Measurements from ENCODE around the gene ASIC1. TPM values are rescaled to one million over a fixed set of nuclear protein-coding genes. Genes with fewer than 3 reads are reported as not detected.

Gene ASIC1
- total RNA-seq, 1 donor = 0.72 TPM

DNA sequence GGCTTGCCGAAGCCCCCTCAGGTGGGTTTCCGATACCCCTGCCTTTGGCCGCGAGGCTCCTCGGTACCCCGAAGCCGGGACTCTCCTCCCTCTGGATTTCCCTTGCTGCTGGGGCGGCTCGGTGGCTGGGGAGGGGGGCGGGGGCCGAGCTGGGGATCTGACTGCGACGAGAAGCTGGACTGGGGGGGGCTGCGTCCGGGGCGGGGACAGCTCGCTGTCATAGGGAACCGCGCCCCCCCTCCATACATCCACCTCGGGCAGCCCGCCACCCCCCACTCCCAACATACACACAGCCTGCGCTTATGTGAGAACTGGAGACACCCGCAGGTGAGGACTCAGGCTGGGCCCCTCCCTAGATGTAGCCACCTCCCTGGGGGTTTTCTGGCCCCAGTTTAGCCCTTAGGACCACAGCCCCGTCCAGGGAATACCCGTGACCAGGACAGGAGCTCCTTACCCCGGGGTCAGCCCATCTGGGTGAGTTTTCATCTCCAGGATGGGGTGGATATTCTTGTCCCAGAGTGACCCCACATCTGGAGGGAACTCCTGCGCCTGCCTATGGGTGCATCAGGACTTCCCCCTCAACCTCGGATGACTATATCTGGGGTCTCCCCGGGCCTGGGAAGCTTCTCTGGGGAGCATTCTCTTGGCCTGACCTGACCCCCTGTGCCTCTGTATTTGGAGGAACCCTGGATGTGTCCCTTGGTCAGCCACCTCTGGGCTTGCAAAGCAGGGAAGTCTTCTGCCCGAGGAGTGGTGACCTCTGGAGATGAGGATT lies 687 bp downstream of the ASIC1 start:
- H2AFZ ChIP-seq (ENCODE audit: low read length) = no peak overlapping the region
- peak; percentile 83 for DNase-seq (ENCODE audit: insufficient read length, low spot score, missing footprints)

DNA sequence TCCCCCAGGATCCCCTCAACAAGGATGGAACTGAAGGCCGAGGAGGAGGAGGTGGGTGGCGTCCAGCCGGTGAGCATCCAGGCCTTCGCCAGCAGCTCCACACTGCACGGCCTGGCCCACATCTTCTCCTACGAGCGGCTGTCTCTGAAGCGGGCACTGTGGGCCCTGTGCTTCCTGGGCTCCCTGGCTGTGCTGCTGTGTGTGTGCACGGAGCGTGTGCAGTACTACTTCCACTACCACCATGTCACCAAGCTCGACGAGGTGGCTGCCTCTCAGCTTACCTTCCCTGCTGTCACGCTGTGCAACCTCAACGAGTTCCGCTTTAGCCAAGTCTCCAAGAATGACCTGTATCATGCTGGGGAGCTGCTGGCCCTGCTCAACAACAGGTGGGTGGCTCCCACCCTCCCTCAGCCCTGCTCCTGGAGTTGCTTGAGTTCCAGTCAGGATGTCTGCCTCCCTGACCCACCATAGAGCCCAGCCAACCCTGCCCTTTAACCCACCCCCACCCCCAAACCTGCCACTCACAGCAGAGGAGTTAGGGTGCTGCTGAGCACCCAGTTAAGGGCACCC lies 1.4 kb downstream of the ASIC1 start:
- H3K36me3 ChIP-seq (ENCODE audit: insufficient read depth, low read length) = no peaks in the 10 kb centered on the region
- no peak overlapping the region for H2AFZ ChIP-seq (ENCODE audit: low read length)
- DNase-seq (ENCODE audit: insufficient read length, low spot score, missing footprints) = peak; percentile 31
- no peaks in the 10 kb centered on the region for H3K79me2 ChIP-seq (ENCODE audit: insufficient read depth, low read length)
- H3K4me3 ChIP-seq (ENCODE audit: insufficient read depth, low read length) = no peak overlapping the region
- H3K27ac ChIP-seq (ENCODE audit: low read depth, low read length) = no peak overlapping the region
- no peak overlapping the region for H3K4me2 ChIP-seq (ENCODE audit: insufficient read depth, low read length)
- peaks cover 6% of the 10 kb centered on the region for H3K4me1 ChIP-seq (ENCODE audit: insufficient read depth, low read length)
- peaks cover 3% of the 10 kb centered on the region for H4K20me1 ChIP-seq (ENCODE audit: insufficient read depth, low read length)
- TF ChIP-seq, protein P1, sequence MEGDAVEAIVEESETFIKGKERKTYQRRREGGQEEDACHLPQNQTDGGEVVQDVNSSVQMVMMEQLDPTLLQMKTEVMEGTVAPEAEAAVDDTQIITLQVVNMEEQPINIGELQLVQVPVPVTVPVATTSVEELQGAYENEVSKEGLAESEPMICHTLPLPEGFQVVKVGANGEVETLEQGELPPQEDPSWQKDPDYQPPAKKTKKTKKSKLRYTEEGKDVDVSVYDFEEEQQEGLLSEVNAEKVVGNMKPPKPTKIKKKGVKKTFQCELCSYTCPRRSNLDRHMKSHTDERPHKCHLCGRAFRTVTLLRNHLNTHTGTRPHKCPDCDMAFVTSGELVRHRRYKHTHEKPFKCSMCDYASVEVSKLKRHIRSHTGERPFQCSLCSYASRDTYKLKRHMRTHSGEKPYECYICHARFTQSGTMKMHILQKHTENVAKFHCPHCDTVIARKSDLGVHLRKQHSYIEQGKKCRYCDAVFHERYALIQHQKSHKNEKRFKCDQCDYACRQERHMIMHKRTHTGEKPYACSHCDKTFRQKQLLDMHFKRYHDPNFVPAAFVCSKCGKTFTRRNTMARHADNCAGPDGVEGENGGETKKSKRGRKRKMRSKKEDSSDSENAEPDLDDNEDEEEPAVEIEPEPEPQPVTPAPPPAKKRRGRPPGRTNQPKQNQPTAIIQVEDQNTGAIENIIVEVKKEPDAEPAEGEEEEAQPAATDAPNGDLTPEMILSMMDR (IDR thresholded peaks at IDR 0.05; ENCODE audit: extremely low read depth, low read depth, low read length) = no peak
- H3K9me3 ChIP-seq (ENCODE audit: low read depth, low read length) = no peaks in the 10 kb centered on the region
- H3K27me3 ChIP-seq (ENCODE audit: insufficient read depth, low read length) = peaks cover 11% of the 10 kb centered on the region

More for the DNA sequence above, 687 bp downstream of the ASIC1 start:
- TF ChIP-seq, protein P1 (IDR thresholded peaks at IDR 0.05; ENCODE audit: extremely low read depth, low read depth, low read length) = no peak
- Histone ChIP-seq H3K4me2 (ENCODE audit: insufficient read depth, low read length) (peak overlapping the region; percentile 91), H3K4me1 (ENCODE audit: insufficient read depth, low read length) (peaks cover 6% of the 10 kb centered on the region), H3K36me3 (ENCODE audit: insufficient read depth, low read length) (no peaks in the 10 kb centered on the region), H4K20me1 (ENCODE audit: insufficient read depth, low read length) (peaks cover 3% of the 10 kb centered on the region), H3K27me3 (ENCODE audit: insufficient read depth, low read length) (peaks cover 15% of the 10 kb centered on the region), H3K27ac (ENCODE audit: low read depth, low read length) (no peak overlapping the region), H3K9me3 (ENCODE audit: low read depth, low read length) (no peaks in the 10 kb centered on the region), H3K79me2 (ENCODE audit: insufficient read depth, low read length) (no peaks in the 10 kb centered on the region), H3K4me3 (ENCODE audit: insufficient read depth, low read length) (peak overlapping the region; percentile 71)

DNA sequence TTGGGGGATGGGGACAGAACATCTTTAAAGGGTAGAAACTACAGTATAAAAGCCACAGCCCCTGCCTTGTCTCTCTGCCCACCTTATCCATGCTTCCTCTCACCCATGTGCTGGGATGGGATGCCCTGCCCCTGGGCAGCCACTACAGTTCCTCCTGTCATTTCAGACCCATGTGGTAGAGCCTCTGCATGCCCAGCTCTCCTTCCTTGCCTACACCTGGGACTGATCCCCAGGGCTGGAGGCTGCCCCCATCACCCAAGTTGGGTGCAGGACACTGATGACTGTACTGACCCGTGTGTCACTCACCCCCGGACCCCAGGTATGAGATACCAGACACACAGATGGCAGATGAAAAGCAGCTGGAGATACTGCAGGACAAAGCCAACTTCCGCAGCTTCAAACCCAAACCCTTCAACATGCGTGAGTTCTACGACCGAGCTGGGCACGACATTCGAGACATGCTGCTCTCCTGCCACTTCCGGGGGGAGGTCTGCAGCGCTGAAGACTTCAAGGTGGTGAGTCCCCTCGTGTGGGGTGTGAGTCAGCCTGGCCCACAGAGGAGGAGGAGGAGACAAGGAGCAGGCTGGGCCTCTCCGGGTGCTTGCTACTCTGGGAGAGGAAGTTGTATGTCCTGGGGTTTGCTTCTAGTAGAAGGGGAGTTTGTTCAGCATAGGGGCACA lies 2.2 kb downstream of the ASIC1 start:
- Histone ChIP-seq H3K9me3 (ENCODE audit: low read depth, low read length) (no peaks in the 10 kb centered on the region), H3K79me2 (ENCODE audit: insufficient read depth, low read length) (no peaks in the 10 kb centered on the region), H2AFZ (ENCODE audit: low read length) (no peak overlapping the region), H3K27ac (ENCODE audit: low read depth, low read length) (no peak overlapping the region), H3K36me3 (ENCODE audit: insufficient read depth, low read length) (no peaks in the 10 kb centered on the region), H3K4me2 (ENCODE audit: insufficient read depth, low read length) (no peak overlapping the region), H4K20me1 (ENCODE audit: insufficient read depth, low read length) (peaks cover 3% of the 10 kb centered on the region), H3K4me1 (ENCODE audit: insufficient read depth, low read length) (peaks cover 6% of the 10 kb centered on the region), H3K27me3 (ENCODE audit: insufficient read depth, low read length) (peaks cover 11% of the 10 kb centered on the region), H3K4me3 (ENCODE audit: insufficient read depth, low read length) (no peak overlapping the region)
- TF ChIP-seq, protein P1 (IDR thresholded peaks at IDR 0.05; ENCODE audit: extremely low read depth, low read depth, low read length) = no peak
- DNase-seq (ENCODE audit: insufficient read length, low spot score, missing footprints) = peak; percentile 80

DNA sequence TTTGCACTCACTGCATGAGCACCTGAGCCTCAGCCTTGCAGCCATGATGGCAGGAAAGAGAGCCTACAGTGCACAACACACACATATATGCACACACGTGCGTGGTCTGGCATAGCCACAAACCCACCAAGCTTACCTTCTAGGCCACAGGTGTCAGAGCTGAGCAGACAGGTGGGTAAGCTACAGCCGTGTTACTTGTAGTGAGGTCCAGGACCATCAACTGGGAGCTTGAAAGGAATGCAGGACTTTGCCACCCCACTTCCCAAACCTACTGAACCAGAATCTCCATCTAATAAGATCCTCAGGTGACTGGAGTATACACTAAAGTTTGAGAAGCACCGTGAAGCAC lies 2.7 kb downstream of the ASIC1 start:
- Histone ChIP-seq H3K4me3 (ENCODE audit: insufficient read depth, low read length) (no peak overlapping the region), H3K4me1 (ENCODE audit: insufficient read depth, low read length) (peaks cover 6% of the 10 kb centered on the region), H3K36me3 (ENCODE audit: insufficient read depth, low read length) (no peaks in the 10 kb centered on the region), H3K79me2 (ENCODE audit: insufficient read depth, low read length) (no peaks in the 10 kb centered on the region), H3K4me2 (ENCODE audit: insufficient read depth, low read length) (no peak overlapping the region), H4K20me1 (ENCODE audit: insufficient read depth, low read length) (peaks cover 3% of the 10 kb centered on the region), H3K27ac (ENCODE audit: low read depth, low read length) (no peak overlapping the region), H3K27me3 (ENCODE audit: insufficient read depth, low read length) (peaks cover 11% of the 10 kb centered on the region), H2AFZ (ENCODE audit: low read length) (no peak overlapping the region), H3K9me3 (ENCODE audit: low read depth, low read length) (no peaks in the 10 kb centered on the region)
- TF ChIP-seq, protein P1 (IDR thresholded peaks at IDR 0.05; ENCODE audit: extremely low read depth, low read depth, low read length) = no peak
- peak; percentile 44 for DNase-seq (ENCODE audit: insufficient read length, low spot score, missing footprints)
